CD4-positive, alpha-beta T cell treated with Interleukin-6 at 100 ng/mL for 8 hours (primary cell): ENCODE measurements around the gene MT1H.

Experiments
- DNase-seq: peaks from one replicate; pipeline ENCODE4 v3.0.0-alpha.2; 2020; ENCODE audit warnings: mixed read lengths, low spot score

The MT1H gene

DNA sequence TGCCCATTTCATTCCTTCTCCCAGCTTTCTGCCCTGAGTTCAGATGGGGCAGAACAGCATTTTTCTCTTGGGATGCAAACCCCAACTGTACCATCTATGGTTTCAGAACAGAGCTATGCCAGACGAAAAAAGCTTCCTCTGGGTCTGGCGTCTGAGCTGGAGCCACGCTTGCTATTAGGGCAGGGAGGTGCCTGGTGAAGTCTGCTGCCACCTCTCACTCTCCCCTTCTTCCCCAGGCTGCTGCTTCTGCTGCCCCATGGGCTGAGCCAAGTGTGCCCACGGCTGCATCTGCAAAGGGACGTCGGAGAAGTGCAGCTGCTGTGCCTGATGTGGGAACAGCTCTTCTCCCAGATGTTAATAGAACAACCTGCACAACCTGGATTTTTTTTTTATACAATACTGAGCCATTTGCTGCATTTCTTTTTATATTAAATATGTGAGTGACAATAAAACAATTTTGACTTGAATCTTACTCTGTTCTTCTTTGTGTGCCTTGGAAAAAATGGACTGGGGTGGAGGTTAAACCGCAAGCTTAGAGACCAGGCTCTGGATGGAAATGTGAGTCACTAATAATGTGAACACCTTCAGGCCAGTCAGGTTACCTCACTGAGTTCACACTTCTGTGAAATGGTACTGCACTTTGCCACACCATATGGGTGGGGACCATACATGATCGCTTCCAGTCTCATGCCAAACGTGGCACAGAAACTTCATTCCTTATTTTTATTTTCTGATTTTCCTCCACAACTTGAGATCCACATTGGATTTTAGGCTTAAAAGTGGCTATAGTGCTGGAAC is 32.8 kb upstream of the MT1H start:
- no peak for DNase-seq

DNA sequence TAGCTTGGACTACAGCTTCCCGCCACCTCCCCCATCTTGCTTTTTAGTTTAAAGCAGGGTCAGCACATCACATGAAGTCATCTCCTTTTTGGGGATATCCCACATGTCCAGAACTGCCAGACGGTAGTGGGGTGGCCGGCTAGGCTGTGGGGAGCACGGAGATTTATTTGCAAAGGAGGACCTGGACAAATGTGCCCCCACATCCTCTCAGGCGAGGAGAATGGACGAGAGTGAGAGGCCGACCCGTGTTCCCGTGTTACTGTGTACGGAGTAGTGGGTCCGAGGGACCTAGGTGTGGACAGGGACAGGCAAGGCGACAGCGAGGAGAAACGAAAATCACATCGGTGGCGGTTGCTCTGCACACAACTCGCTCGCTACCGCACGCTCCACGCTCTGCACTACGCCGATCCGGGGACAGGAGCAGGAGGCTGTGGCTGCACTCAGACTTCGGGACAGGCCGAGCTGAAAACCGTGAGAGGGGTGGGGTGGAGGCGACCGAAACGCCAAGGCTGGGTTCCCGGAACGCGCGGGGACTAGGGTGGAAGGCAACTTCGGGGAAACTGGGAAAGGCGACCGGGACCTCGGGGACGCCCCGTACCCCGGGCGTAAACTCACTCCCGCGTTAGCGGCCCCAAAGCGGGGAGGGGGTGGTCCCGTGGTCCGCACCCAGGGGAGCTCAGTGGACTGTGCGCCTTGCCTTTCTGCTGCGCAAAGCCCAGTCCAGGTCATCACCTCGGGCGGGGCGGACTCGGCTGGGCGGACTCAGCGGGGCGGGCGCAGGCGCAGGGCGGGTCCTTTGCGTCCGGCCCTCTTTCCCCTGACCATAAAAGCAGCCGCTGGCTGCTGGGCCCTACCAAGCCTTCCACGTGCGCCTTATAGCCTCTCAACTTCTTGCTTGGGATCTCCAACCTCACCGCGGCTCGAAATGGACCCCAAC is 31.5 kb upstream of the MT1H start, which contains the start of gene MT1A:
Gene MT1A (plus strand): TSS at position 853 of the 937 bp plus-strand sequence. CDS start 73 bp downstream, at position 926.
- DNase-seq: no peak

DNA sequence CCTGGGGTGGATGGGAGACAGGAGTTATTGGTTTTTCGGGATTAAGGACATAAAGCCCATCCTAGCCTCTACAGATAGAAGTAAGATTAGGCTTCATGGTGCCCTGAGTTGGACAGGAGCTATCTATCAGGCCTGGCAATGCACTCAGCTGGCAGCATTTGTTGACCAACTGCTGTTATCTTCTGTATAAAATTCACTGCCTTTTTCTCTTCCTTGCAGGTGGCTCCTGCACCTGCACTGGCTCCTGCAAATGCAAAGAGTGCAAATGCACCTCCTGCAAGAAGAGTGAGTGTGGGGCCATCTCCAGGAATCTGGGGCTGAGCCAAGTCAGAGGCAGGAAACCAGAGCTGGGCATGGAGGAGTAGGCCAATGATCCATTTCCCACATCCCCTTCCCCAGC is 30.6 kb upstream of the MT1H start:
- no peak for DNase-seq

- no peak for DNase-seq
Observed at GRCh38 chr16:56640076-56640475, 29.5 kb upstream of the MT1H start.

DNA sequence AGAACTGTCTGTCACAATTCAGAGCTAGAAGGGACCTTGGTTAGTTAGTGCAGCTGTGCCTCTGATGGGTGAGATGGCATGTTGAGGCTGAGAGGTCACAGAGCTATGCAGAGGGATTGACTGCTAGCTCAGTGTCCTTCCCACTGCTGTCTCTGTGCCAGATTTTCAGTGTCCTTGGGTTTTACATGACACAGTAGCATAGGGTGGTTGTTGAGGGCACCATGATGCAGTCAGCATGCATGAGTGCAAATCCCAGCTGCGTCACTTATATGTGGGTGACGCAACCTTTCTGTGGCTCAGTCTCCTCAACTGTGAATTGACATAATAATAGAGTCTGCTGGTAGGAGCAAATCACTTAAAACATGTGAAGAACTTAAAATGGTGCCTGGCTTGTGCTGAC is 28.4 kb upstream of the MT1H start:
- DNase-seq: no peak

DNA sequence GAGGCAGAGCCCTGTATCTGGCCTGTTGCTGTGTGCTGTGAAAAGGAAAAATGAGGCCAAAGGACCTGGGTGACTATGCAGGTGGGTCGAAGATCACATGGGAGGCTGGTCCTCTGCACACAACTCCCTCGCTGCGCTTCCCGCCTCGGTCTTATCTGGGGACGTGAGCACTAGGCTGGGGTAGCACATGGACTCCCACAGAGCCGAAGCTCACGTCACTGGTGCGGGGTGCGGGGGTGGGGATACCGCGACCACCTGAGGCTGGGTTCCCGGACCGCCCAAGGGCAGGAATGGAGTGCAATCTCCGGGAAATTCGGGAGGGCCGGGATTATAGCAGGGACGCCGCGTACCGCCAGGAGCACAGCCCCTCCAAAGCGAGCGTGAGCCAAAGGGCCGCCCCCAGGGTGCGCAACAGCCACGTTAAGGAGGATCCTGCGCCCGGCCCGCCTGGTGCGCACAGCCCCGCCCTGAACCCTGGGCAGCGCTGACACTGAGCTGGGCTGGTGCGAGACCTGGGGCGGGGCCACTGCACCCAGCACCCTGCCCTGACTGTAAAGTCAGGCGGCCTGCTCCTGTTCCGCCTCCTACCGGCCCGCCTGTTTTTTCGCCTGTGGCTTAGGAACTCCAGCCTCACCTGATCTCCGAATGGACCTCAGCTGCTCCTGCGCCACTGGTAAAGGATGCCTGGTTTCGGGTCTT is 26.4 kb upstream of the MT1H start:
- peak; percentile 74 for DNase-seq

- no peak for DNase-seq
Observed at GRCh38 chr16:56643833-56644232, 25.8 kb upstream of the MT1H start.

GRCh38 chr16:56645311-56645710 is 24.3 kb upstream of the MT1H start:
- no peak for DNase-seq

DNA sequence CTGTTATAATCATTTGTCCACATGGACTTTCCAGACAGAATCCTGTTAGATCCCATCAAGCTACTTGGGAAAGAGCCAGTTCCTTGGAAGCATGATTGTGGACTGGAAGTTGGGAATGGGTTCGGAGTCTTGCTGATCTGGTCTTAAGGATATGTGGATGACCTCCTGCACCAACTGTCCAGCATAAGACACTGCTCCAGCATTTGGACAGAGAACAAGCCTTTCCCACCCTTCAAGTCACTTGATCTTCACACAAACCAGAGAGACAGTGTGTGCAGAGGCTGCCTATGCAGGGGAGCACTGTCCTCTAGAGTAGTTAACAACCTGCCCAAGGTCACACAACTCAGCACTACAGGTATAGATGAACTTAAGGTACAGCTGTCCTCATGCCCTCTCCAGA is 23.8 kb upstream of the MT1H start:
- DNase-seq: no peak

GRCh38 chr16:56647641-56648431 is 21.8 kb upstream of the MT1H start:
- DNase-seq: no peak

DNA sequence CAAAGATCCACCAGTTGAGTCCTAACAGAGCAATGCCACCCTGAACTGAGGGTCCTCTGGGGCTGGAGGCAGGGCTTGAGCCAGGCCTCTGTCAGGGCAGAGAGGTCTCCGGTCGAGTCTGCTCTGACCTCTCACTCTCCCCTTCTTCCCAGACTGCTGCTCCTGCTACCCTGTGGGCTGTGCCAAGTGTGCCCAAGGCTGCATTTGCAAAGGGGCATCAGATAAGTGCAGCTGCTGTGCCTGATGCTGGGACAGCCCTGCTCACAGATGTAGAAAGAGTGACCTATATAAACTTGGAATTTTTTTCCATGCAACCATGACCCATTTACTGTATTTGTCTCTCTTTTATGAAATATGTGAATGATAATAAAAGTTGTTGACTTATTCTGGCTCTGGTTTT is 20.3 kb upstream of the MT1H start:
- DNase-seq: no peak

GRCh38 chr16:56649820-56650219 is 19.8 kb upstream of the MT1H start:
- no peak for DNase-seq

- no peak for DNase-seq
Observed at GRCh38 chr16:56651586-56651985, 18.0 kb upstream of the MT1H start, which contains the start of gene MT1B. MT1B (plus strand) TSS chr16:56651886; CDS start chr16:56651954, 68 bp downstream.

GRCh38 chr16:56652600-56652999 is 17.0 kb upstream of the MT1H start:
- DNase-seq: no peak

DNA sequence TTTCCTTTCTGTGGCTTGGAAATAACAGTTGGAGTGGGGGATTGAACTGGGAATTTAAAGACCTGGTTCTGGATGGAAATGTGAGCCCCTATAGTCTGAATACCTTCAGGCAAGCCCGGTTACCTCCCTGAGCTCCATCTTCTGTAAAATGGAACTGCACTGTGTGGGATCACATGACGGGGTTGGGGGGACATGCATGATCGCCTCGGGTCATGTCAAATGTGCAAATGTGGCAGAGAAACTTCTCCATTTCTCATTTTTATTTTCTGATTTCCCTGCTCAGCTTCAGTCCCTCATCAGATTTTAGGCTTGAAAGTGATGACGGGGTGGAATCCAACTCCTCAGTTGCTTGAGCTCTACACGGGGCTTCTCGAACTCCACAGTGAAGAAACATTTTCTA is 16.4 kb upstream of the MT1H start:
- DNase-seq: no peak

DNA sequence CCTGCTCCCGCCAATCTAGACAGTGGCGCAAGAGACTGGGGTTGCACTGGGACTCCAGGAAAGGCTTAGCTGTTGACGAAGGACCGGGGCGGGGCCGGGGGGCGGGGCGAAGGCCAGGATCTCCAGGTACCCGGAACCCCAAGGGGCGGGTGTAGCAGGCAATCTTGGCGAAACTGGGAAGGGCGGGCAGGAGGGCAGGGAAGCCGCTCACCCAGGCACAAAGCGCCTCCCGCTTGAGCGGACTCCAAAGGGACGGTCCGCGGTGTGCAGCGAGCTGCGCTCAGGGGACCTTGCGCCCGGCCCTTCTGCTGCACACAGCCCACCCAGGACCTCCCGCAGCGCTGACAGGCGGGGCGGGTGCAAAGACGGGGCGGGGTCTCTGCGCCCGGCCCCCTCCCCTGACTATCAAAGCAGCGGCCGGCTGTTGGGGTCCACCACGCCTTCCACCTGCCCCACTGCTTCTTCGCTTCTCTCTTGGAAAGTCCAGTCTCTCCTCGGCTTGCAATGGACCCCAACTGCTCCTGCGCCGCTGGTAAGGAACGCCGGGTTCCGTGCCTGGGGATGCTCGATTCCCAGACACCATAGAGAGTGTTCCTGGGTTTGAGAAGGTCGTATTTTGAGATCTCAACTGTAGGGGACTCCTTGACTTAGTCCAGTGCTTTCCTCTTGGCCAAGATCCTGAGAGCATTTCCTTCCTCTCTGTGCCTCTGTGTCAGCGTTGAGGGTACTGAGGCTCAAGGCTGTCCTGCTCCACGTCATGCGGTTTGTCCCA is 11.9 kb upstream of the MT1H start, which contains the start of gene MT1F:
Gene MT1F (plus strand): TSS at position 405 of the 772 bp plus-strand sequence. CDS start 100 bp downstream, at position 505.
- DNase-seq: peak; percentile 61

- no peak for DNase-seq
Observed at GRCh38 chr16:56658327-56658875, 11.2 kb upstream of the MT1H start.

DNA sequence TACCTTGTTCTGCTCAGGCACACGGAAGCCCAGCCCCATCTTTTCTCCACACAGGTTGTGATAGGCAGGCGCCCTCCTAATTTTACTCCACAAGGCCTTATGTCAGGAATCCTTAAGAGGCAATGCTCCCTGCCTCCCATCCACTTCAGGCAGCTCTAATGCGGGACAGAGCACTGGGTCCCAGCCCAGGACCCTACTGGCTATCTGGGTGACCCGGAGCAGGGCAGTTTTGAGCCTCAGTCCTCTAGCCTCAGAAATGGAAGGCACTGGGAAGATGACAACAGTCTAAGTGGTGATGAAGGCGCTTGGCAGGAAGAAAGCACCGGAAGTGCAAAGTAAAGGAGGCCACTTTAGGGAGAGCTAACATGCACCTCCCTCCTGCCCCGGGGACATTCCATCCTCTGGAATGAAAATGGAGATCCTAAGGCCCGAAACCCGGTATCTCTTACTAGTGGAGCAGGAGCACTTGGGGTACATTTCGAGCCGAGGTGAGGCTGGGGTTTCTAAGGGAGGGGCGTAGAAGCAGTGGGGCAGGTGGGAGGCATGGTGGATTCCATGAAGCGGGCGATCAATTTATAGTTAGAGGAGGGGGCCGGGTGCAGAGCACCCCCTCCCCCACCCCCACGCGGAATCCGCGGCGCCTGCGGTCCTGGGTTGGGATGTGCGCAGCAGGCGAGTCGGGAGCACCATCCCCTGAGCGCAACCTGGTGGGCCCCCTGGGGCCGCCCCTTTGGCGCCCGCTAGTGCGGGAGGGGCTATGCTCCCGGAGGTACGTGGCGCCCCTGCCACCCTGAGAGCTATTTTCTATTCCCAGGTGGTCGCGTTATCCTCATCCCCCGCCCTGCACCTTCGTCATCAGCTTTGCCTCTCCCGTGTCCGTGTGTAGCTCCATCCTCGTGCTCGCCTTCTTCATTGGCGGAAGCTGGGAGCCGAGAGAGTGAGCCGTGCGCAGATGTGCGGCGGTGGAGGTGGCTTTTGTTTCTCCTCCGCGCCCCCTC is 7.0 kb upstream of the MT1H start:
- peak; percentile 8 for DNase-seq

GRCh38 chr16:56664506-56664905 is 5.1 kb upstream of the MT1H start:
- no peak for DNase-seq
